ENCODE measurements around the gene SNAP23. TPM values are rescaled to one million over a fixed set of nuclear protein-coding genes. Genes with fewer than 3 reads are reported as not detected.

Gene SNAP23
- 31.2 TPM for total RNA-seq (2021; ENCODE audit: unreplicated experiment)
- 19.2 and 21.1 TPM in 2 replicates for polyA plus RNA-seq (2012)
- Bru-seq, nascent RNA: percentile 62 among the genes with signal in this experiment
- percentile 80 among the genes with signal in this experiment for BruChase-seq, experiment 1, labeled RNA remaining after a 6-hour chase
- percentile 73 among the genes with signal in this experiment for BruChase-seq, experiment 2, labeled RNA remaining after a 2-hour chase
- long read RNA-seq, transcript SNAP23-201 (8 exons, 2,687 nt): major isoform, 61 of 78 reads
- long read RNA-seq, partial matches to known transcripts: 0 of 78 reads
- long read RNA-seq, other reads (novel, unspliced or antisense): 17 of 78 reads

DNA sequence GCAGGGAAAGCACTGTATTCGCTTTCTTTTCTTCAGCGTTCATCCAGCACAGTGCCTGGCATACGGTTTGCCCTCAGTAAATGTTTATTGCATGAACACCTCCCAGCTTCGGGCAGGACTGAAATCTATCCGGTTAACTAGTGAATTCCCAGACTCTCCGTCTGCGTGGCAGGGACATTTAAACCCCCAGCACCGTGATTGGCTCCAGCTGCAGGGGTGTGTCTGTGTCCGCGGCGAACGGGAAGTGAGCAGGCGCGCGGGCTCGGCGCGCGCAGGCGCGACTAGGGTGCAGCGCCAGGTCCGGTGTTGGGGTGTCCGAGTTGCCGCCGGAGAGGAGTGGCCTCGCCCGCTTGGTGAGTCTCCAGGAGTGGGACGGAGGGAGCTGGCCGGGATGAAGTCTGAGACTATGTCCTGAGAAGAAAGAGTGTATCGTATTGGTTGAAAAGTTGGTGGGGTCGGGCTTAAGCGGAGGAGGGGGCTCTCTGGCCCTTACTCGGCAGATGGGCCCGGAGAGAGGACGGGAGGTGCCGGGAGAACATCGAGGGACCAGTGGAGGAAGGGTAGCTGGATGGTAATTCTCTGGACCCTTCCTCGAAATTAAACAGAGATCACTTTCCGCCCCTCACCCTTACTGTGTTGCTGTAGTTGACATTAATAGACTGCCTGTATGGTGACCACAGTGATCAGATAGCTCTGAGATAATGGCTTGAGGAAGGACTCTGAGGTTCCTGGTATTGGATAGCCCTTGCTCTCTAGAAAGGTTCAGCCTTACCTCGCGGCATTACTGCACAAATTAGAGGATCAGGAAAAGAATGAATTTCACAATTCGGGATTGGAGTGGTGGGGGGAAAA is at the start of gene SNAP23:
TSS of gene SNAP23 (plus strand) at position 274 of the 852 bp plus-strand sequence. CDS start 16,213 bp downstream, outside the sequence.
- no peaks in the 10 kb centered on the region for H3K36me3 ChIP-seq (ENCODE audit: control insufficient read depth in 1 of 2, insufficient read depth in 2 of 2, low read length in 2 of 2)
- CTCF ChIA-PET: no interaction called here
- peak within 1 kb of the TSS; percentile 66 for H2AFZ ChIP-seq (ENCODE audit: low read depth, low read length, poor library complexity, severe bottlenecking)
- peak within 1 kb of the TSS; percentile 89 for H3K4me2 ChIP-seq (ENCODE audit: low read length)
- DNase-seq (ENCODE audit: low read depth, low spot score) (peak; percentile 64), ATAC-seq (peak; percentile 95)
- peaks cover 32 to 41% of the 10 kb centered on the region in 2 experiments for H3K4me1 ChIP-seq (ENCODE audit: control insufficient read depth in 1 of 2, insufficient read depth in 2 of 2, low read length in 2 of 2)
- H3K9me3 ChIP-seq (ENCODE audit: control insufficient read depth in 1 of 2, insufficient read depth in 1 of 2, low read depth in 1 of 2, low read length in 2 of 2): no peaks in the 10 kb centered on the region
- RAD21 ChIA-PET (ENCODE audit: low non-redundant PET in 1 of 2, low total read pairs in 2 of 2, uncharacterized antibody in 2 of 2, unreplicated experiment in 2 of 2): no interaction called here
- no peaks in the 10 kb centered on the region for H3K9me2 ChIP-seq (ENCODE audit: insufficient read depth)
- H3K4me3 ChIP-seq (replicated peaks in 1 of 2; ENCODE audit: low read depth in 1 of 2, low read length in 2 of 2): peak within 1 kb of the TSS; percentile 85 to 94
- no peak within 1 kb of the TSS; the same call in 1 of the 2 replicates for H3K27ac ChIP-seq (ENCODE audit: low read depth, low read length)
- intact Hi-C loops (cut with micrococcal nuclease): no loop called here
- POLR2A ChIA-PET: interaction anchor here (0.6 to 1.1 kb wide), 3 partner anchors 10 to 105 kb away, joined by 3 to 7 read pairs (median 3); no protein-coding TSS in a partner anchor
- TF ChIP-seq SP1 (IDR thresholded peaks at IDR 0.05; ENCODE audit: low read depth) (0 out of 2 replicates have a peak, but pooled peaks have one; percentile 47), POLR2A (IDR thresholded peaks at IDR 0.05; ENCODE audit: borderline replicate concordance, extremely low read depth, insufficient read depth, insufficient read length) (peak; percentile 42), SIN3A (IDR thresholded peaks at IDR 0.05; ENCODE audit: low read depth) (peak; percentile 82), ZBTB33 (IDR thresholded peaks at IDR 0.05; ENCODE audit: extremely low read depth, insufficient replicate concordance, low read length) (no peak), ELF1 (IDR thresholded peaks at IDR 0.05; ENCODE audit: borderline replicate concordance, low read depth) (peak; percentile 50; the same call in 1 of the 2 replicates), POLR2AphosphoS5 (IDR thresholded peaks at IDR 0.05; ENCODE audit: low read depth, low read length) (peak; percentile 76), ATF3 (IDR thresholded peaks at IDR 0.05) (no peak)
- TF ChIP-seq, protein P1, sequence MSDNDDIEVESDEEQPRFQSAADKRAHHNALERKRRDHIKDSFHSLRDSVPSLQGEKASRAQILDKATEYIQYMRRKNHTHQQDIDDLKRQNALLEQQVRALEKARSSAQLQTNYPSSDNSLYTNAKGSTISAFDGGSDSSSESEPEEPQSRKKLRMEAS (IDR thresholded peaks at IDR 0.05): peak; percentile 72
- H3K27me3 ChIP-seq (ENCODE audit: insufficient read depth, low read length): no peaks in the 10 kb centered on the region
- peak within 1 kb of the TSS; percentile 78 for H3K9ac ChIP-seq (ENCODE audit: low read length)
- no peaks in the 10 kb centered on the region for H4K20me1 ChIP-seq (ENCODE audit: insufficient read depth)
- BruUV-seq (replicated peaks): TSS peak; percentile 77
- H3K79me2 ChIP-seq (ENCODE audit: insufficient read depth, low read length): peaks cover under 1% of the 10 kb centered on the region; the same call in 1 of the 2 replicates
